Hepatocyte (in vitro differentiated cells): ENCODE measurements around the gene EGR2. TPM values are rescaled to one million over a fixed set of nuclear protein-coding genes. Genes with fewer than 3 reads are reported as not detected.

Source experiments
- DNase-seq: peaks from one replicate; pipeline ENCODE4 v3.0.0-alpha.2; 2016; ENCODE audit warnings: low spot score
- H2AFZ ChIP-seq: fragments of 200-600 bp; sonication (generic); 2 replicates; pipeline ENCODE4 v1.6.0; 2016; ENCODE audit warnings: antibody characterized with exemption, mild to moderate bottlenecking
- H3K27ac ChIP-seq: fragments of 200-600 bp; sonication (generic); 2 replicates; pipeline ENCODE4 v1.5.1; 2016; ENCODE audit warnings: mild to moderate bottlenecking
- H3K27me3 ChIP-seq: fragments of 200-600 bp; sonication (generic); 2 replicates; pipeline ENCODE4 v1.6.1; 2016
- H3K36me3 ChIP-seq: fragments of 200-600 bp; sonication (generic); replicated peaks from 2 replicates; pipeline ENCODE4 v1.5.1; 2016; ENCODE audit warnings: low read depth; ENCODE audit not compliant: insufficient read depth
- H3K4me1 ChIP-seq: fragments of 200-600 bp; sonication (generic); 2 replicates; pipeline ENCODE4 v1.5.1; 2016; ENCODE audit warnings: mild to moderate bottlenecking, moderate library complexity; ENCODE audit not compliant: insufficient read depth
- H3K4me2 ChIP-seq: fragments of 200-600 bp; sonication (generic); 2 replicates; pipeline ENCODE4 v1.6.0; 2016
- H3K4me3 ChIP-seq: fragments of 200-600 bp; sonication (generic); 2 replicates; pipeline ENCODE4 v1.5.1; 2016; ENCODE audit warnings: mild to moderate bottlenecking
- H3K79me2 ChIP-seq: fragments of 200-600 bp; sonication (generic); 2 replicates; pipeline ENCODE4 v1.6.0; 2017; ENCODE audit warnings: mild to moderate bottlenecking
- H3K9me2 ChIP-seq: fragments of 200-600 bp; sonication (generic); replicated peaks from 2 replicates; pipeline ENCODE4 v1.6.0; 2017; ENCODE audit warnings: mild to moderate bottlenecking; ENCODE audit not compliant: insufficient read depth
- H3K9me3 ChIP-seq: fragments of 200-600 bp; sonication (generic); 2 replicates; pipeline ENCODE4 v1.5.1; 2016; ENCODE audit warnings: low read depth, mild to moderate bottlenecking
- H4K20me1 ChIP-seq: fragments of 200-600 bp; sonication (generic); 2 replicates; pipeline ENCODE4 v1.6.0; 2016; ENCODE audit warnings: mild to moderate bottlenecking; ENCODE audit not compliant: insufficient read depth, poor library complexity, severe bottlenecking
- EZH2 ChIP-seq: fragments of 200-600 bp; sonication (generic); IDR thresholded peaks from 2 replicates; pipeline ENCODE4 v1.6.1; 2016; ENCODE audit warnings: antibody characterized with exemption, mild to moderate bottlenecking, borderline replicate concordance
- EZH2phosphoT487 ChIP-seq: fragments of 200-600 bp; sonication (generic); IDR thresholded peaks from one replicate; pipeline ENCODE4 v1.6.1; 2018; ENCODE audit warnings: antibody characterized with exemption, mild to moderate bottlenecking, low read depth, moderate library complexity; ENCODE audit not compliant: unreplicated experiment, severe bottlenecking
- WGBS: methylation state at CpG from one replicate; pipeline ENCODE4 v1.1.6; 2016; ENCODE audit warnings: low lambda C conversion rate; ENCODE audit errors: missing lambda C conversion rate; 5-methylcytosine and 5-hydroxymethylcytosine counted together
- polyA plus RNA-seq: library from polyadenylated mRNA; unstranded; fragments of >200 nt; fragmentation: Nextera tagmentation; extraction: Ambion mirVana; gene quantifications from 2 replicates; pipeline ENCODE4 v1.2.1, GENCODE V29; 2016
- total RNA-seq: library from RNA; depleted of rRNA; stranded (reverse); fragments of >200 nt; gene quantifications from 2 replicates; pipeline ENCODE4 v1.2.3, GENCODE V29; 2014
- TF ChIP-seq, protein P1 (sequence below): fragments of 200-600 bp; sonication (generic); IDR thresholded peaks from 2 replicates; pipeline ENCODE4 v1.5.1; 2016; ENCODE audit warnings: antibody characterized with exemption, mild to moderate bottlenecking; ENCODE audit not compliant: poor library complexity

The EGR2 gene
- total and polyA plus RNA-seq, 2 experiments from 2014 or later, result 10.4 to 11.5 TPM

- no peaks in the 10 kb centered on the region for H3K9me3 ChIP-seq
- DNase-seq, result no peak
- H3K27me3 ChIP-seq, result peaks cover 29% of the 10 kb centered on the region
- no peak for TF ChIP-seq EZH2phosphoT487
- TF ChIP-seq EZH2, result no peak
- TF ChIP-seq, protein P1, sequence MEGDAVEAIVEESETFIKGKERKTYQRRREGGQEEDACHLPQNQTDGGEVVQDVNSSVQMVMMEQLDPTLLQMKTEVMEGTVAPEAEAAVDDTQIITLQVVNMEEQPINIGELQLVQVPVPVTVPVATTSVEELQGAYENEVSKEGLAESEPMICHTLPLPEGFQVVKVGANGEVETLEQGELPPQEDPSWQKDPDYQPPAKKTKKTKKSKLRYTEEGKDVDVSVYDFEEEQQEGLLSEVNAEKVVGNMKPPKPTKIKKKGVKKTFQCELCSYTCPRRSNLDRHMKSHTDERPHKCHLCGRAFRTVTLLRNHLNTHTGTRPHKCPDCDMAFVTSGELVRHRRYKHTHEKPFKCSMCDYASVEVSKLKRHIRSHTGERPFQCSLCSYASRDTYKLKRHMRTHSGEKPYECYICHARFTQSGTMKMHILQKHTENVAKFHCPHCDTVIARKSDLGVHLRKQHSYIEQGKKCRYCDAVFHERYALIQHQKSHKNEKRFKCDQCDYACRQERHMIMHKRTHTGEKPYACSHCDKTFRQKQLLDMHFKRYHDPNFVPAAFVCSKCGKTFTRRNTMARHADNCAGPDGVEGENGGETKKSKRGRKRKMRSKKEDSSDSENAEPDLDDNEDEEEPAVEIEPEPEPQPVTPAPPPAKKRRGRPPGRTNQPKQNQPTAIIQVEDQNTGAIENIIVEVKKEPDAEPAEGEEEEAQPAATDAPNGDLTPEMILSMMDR, result no peak
- H3K4me3 ChIP-seq, result no peak overlapping the region
- H3K9me2 ChIP-seq, result no peaks in the 10 kb centered on the region
- 97% methylated on average over 8 of the region's 8 CpGs for WGBS
- peaks cover 46% of the 10 kb centered on the region for H3K79me2 ChIP-seq
- H3K36me3 ChIP-seq, result peaks cover 2% of the 10 kb centered on the region
- no peak overlapping the region for H2AFZ ChIP-seq
- H3K27ac ChIP-seq, result no peak overlapping the region
- H4K20me1 ChIP-seq, result peaks cover 32% of the 10 kb centered on the region
- peaks cover 23% of the 10 kb centered on the region for H3K4me1 ChIP-seq
- no peak overlapping the region for H3K4me2 ChIP-seq
Measured at GRCh38 chr10:62810156-62810902, 5.8 kb downstream of the EGR2 start.

DNA sequence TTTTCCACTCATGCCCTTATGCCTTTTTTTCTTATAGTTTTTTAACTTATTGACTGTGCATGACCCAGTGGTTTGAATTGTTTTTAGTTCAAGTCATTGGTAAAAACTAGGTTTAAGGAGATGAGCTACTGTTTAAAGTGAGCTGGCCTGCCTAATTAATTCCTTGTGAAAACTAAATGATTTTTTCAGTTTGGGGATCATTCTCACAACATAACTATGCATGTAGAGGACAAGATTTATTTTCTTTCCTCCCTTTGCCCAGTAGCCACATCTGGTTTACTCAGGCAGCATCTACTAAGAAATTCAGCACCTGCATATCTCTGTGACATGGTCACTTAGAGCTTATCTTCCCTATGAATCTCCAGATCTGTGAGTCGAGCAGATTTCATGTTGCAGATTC is 9.9 kb downstream of the EGR2 start:
- Histone ChIP-seq H4K20me1 (peaks cover 32% of the 10 kb centered on the region), H2AFZ (no peak overlapping the region), H3K36me3 (peaks cover 2% of the 10 kb centered on the region), H3K79me2 (peaks cover 48% of the 10 kb centered on the region), H3K4me3 (peak overlapping the region; percentile 16), H3K4me1 (peaks cover 15% of the 10 kb centered on the region), H3K4me2 (peak overlapping the region; percentile 95), H3K9me3 (no peaks in the 10 kb centered on the region), H3K27me3 (no peaks in the 10 kb centered on the region), H3K27ac (no peak overlapping the region), H3K9me2 (no peaks in the 10 kb centered on the region)
- DNase-seq, result no peak
- 8% methylated on average over 1 of the region's 1 CpG for WGBS
- TF ChIP-seq EZH2 (no peak), EZH2phosphoT487 (no peak)
- TF ChIP-seq, protein P1, result no peak

DNA sequence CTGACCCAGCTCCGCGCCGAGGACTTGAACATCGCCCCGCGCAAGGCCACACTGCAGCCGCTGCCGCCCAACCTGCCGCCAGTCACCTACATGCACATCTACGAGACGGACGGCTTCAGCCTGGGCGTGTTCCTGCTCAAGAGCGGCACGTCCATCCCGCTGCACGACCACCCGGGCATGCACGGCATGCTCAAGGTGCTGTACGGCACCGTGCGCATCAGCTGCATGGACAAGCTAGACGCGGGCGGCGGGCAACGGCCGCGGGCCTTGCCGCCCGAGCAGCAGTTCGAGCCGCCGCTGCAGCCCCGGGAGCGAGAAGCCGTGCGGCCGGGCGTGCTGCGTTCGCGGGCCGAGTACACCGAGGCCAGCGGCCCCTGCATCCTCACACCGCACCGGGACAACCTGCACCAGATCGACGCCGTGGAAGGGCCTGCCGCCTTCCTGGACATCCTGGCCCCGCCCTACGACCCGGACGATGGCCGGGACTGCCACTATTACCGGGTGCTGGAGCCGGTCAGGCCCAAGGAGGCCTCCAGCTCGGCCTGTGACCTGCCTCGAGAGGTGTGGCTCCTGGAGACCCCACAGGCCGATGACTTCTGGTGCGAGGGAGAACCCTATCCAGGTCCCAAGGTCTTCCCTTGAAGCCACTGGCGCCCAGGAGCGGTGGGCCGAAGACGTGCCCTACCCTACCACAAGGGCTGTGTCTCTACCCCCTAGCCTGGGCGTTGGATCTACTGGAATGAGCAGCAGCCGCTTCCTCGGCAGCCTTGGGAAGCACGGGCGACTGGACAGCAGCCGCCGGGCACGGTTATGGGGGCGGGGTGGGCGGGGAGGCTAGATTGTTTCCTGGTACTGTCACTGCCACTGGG is 10.7 kb downstream of the EGR2 start:
- Histone ChIP-seq H3K79me2 (peaks cover 48% of the 10 kb centered on the region), H3K27me3 (no peaks in the 10 kb centered on the region), H2AFZ (peak overlapping the region; percentile 94), H3K4me3 (peak overlapping the region; percentile 16), H3K36me3 (peaks cover 2% of the 10 kb centered on the region), H3K27ac (peak overlapping the region; percentile 93), H3K9me2 (no peaks in the 10 kb centered on the region), H3K4me1 (peaks cover 15% of the 10 kb centered on the region), H4K20me1 (peaks cover 32% of the 10 kb centered on the region), H3K4me2 (peak overlapping the region; percentile 95), H3K9me3 (no peaks in the 10 kb centered on the region)
- WGBS, result 1% methylated on average over 68 of the region's 77 CpGs
- no peak for TF ChIP-seq EZH2phosphoT487
- TF ChIP-seq, protein P1, result no peak
- TF ChIP-seq EZH2, result no peak
- DNase-seq, result peak; percentile 67
